NCI-H1694 treated with DMSO at 0.1 percent for 48 hours (cell line): ENCODE data around the gene CD207.

Source experiments
- DNase-seq: peaks from one replicate; lab custom pipeline; 2025; lab: John Stamatoyannopoulos, UW

The CD207 gene

DNA sequence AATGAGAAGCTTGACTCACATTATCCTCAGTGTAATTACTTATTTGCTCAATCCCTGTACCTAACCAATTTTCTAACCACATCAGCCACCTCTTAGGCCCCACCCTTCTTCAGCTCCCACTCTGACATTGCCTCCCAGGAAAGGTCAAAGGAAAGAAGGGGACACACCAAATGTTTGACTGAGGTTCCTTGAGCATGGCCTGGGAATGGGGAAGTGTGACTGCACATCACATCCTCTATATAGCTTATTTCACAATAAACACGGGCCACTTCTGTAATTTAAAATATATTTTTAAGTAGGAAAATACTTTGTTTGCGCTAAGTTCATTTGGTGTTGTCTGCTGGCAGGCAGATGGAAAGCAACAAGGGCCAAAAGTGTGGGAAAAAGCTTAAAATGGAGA is 42.2 kb downstream of the CD207 start:
- DNase-seq: no peak

DNA sequence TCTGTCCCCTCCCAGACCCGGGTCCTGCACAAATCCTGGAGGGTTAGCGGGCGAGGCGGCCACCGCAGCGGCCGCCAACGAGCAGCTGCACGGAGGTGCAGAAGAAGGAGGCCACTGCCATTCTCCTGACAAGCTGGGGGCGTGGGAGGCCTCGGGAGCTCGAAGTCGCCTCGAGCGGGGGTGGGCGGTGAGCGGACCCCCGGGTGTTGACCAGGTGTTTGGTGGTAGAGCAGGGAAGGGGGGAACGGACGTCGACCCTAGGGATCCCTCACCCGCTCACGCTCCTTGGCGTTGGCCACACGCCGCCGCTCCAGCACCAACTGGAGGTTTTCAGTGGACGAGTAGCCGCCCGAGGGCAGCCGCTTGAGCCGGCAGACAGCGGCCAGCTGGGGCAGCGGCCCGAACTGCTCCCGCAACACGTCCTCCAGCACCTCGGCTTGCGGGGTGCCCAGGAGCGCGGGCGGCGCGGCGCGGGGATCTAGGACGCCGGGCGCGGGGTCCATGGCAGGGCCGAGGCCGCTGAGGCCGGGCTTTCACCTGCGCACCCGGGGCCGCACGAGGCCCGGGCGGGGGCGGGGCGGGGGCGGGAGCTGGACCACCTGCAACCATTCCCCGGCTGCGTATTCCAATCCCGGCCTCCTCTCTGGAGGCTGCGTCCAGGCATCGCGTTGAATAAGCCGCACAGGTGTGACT is 45.3 kb downstream of the CD207 start, which contains the start of gene FIGLA:
TSS of gene FIGLA (minus strand) at position 508 of the 693 bp plus-strand sequence. CDS start at position 503, 5 bp downstream.
- DNase-seq: no peak

DNA sequence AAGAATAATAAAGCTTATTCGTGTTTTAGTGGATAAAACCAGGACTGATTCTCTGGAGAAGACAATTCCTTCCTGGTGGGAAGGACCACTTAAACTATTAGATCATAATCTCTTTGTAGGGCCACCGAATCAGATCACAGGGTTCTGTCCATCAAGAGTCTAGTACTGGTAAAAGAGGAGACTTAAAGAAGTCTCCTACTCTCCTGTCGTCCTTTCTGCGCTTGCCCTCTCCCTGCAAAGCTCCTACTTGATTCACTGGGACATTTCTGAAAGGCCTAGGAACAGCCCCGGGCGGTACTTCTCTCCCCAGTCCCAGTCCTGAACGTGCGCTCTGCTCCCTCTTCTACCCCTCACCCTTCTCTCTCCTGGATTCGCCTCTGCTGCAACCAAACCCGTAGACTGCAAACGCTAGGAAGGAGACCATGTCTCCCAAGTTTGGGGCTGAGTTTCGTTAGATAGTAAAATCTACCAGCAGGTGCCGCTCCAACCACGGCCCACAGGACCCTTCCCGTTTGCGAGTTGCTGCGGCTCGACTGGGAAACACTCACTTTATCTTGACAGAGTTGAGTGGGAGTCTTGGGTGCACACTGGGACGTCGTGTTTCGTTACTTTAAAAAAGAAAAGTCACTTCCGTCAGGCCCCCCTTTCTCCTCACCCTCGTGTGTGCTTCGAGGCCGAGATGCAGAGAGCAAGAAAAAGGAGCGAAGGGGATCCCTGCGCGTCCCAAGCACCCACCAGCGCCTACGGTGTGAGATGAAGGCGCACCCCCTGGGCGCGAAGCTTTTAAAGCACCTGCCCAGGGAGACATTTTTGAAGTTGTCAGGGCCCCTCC is 46.1 kb downstream of the CD207 start:
- peak; percentile 70 for DNase-seq

DNA sequence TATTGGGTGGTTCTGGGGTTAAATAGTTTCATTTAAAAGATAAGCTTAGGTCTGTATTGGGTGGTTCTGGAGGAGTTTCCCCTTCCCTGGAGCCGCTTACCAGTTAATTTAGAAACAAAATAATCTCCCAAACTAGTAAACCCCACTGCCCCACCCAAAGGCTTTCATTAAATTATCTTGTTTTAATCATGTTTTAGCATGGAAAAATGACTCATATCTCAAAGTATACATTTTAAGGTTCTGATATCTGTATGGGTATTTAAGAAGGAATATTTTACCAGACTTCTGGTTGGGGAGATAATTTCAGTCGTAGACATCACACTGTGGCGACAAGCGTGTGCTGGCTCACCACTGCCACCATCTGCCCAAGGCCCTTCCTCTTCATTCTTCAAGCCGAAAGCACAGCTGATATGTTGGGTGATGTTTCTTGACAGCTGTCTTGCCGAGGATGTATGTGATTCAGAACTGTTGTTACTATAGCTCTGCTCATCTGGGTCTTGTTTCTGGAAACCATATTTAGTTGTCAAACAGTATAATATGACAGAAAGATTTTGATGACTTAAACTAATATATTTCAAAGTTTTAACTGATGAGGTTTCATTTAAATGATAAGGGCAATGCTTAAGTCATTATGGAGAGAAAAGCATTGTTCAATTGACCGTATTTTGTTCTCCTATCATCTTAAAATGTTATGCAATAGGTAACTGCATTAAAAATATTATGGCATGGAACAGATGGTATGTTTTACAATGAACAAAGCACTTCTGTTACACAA is 50.3 kb downstream of the CD207 start:
- DNase-seq: peak; percentile 75

- DNase-seq: no peak
Measured at GRCh38 chr2:70784320-70784719, 51.3 kb downstream of the CD207 start.
